GM12872 (cell line): ENCODE measurements around the gene IQCK.

ENCODE experiments used
- CTCF ChIP-seq: IDR thresholded peaks from 3 replicates; pipeline ENCODE4 v1.5.1; 2011; ENCODE audit warnings: low read depth, mild to moderate bottlenecking, low read length, moderate library complexity; ENCODE audit not compliant: insufficient read depth

The IQCK gene

GRCh38 chr16:19844945-19845641, 127.0 kb downstream of the IQCK start:
- no peak for TF ChIP-seq CTCF

- no peak for TF ChIP-seq CTCF
Measured at GRCh38 chr16:19846436-19846835, 128.4 kb downstream of the IQCK start.

DNA sequence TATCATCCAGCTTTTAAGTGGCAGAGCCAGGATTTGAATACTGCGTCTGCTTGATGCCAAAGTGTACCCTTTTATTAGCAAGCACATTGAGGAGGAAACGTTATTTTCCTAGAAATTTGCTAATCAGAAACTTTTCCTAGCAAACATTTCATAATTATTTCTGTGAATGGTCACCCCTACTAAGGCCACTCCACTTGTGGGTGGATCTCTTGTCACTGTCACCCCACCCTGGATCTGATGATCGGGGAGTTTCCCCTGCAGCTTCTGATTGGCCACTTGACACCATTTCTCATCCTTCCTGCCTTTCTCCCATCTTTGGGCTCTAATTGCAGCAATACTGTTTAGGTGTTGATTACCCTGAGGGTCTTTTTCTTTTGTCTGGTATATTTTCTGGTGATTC, 130.7 kb downstream of the IQCK start:
- TF ChIP-seq CTCF: no peak

DNA sequence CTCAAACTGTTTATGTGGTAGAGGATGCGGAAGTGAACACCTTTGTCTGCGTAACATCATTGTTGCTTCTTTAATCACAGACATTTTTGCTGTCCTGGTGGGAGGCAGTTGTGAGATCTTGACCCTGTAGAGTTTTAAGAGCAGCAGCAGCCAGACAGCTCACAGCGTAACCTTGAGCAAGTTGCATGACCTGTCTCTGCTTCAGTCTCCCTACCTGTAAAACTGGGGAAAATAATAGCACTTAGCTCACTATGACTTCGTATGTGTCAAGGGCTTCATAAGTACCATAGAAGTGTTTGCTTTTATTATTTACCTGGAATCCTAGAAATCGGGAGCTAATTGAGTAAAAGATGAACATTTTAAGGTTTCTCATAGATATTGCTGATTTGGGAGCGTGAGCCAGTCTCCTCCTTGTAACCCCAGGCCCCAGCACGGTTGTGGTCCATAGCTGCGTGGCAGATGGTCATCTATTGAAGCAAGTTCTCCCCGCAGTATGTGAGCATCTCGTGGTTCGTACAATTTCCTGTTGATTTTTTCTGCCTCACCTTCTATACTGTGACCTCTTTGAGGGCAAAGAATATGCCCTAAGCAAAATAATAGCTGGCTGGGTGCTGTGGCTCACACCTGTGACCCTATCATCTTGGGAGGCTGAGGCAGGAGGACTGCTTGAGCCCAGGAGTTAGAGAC, 132.2 kb downstream of the IQCK start:
- no peak for TF ChIP-seq CTCF

GRCh38 chr16:19851476-19851875, 133.4 kb downstream of the IQCK start:
- no peak for TF ChIP-seq CTCF

DNA sequence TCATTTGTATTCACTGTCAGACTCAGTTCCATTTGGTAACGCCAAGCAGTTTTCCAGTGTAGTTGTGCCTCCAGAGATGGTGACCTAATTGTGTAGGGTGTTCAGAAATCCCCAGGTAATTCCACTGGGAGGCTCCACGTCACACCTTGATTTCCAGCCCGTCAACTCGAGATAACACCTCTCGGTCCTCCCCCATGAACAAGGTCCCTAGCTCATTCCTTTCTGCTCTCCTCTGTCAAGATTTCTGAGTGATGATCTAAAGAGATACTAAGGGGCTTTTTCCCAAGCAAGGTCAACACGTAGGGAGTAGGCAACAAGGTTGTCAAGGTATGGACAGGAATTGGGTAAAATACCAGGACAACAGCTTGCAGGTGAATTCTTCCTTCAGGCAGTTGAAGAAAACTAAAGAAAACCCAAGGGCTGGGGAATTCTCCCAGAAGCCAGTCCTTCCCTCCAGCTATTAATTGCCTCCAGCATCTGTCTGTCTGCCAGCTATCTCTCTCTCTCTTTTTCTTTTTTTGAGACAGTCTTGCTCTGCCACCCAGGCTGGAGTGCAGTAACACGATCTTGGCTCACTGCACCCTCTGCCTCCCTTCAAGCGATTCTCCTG, 135.2 kb downstream of the IQCK start:
- TF ChIP-seq CTCF: no peak

GRCh38 chr16:19853742-19854542, 135.9 kb downstream of the IQCK start:
- no peak for TF ChIP-seq CTCF
